HEK293T (cell line): ENCODE data around the gene SLC6A7.

ENCODE experiments used
- ARNT ChIP-seq: fragments of 450-650 bp; IDR thresholded peaks from 2 replicates; pipeline ENCODE4 v1.6.1; 2017; ENCODE audit warnings: mild to moderate bottlenecking
- BHLHE40 ChIP-seq: fragments of 450-650 bp; IDR thresholded peaks from 2 replicates; pipeline ENCODE4 v1.6.1; 2016; ENCODE audit warnings: mild to moderate bottlenecking, moderate library complexity, borderline replicate concordance
- ELF4 ChIP-seq: fragments of 450-650 bp; IDR thresholded peaks from 2 replicates; pipeline ENCODE4 v1.6.1; 2017; ENCODE audit warnings: antibody characterized with exemption
- FOXA1 ChIP-seq: fragments of 450-650 bp; IDR thresholded peaks from 2 replicates; pipeline ENCODE4 v1.6.1; 2016; ENCODE audit warnings: mild to moderate bottlenecking
- FOXK2 ChIP-seq: fragments of 450-650 bp; IDR thresholded peaks from 2 replicates; pipeline ENCODE4 v1.6.1; 2016; ENCODE audit warnings: mild to moderate bottlenecking
- HDGF ChIP-seq: fragments of 450-650 bp; IDR thresholded peaks from 2 replicates; pipeline ENCODE4 v1.6.1; 2017; ENCODE audit warnings: antibody characterized with exemption, borderline replicate concordance
- L3MBTL2 ChIP-seq: fragments of 450-650 bp; conservative IDR thresholded peaks from 2 replicates; pipeline ENCODE4 v1.6.1; 2016; ENCODE audit warnings: mild to moderate bottlenecking
- LEF1 ChIP-seq: fragments of 450-650 bp; IDR thresholded peaks from 2 replicates; pipeline ENCODE4 v1.6.1; 2017; ENCODE audit warnings: mild to moderate bottlenecking, borderline replicate concordance
- NFRKB ChIP-seq: fragments of 450-650 bp; IDR thresholded peaks from 2 replicates; pipeline ENCODE4 v1.6.1; 2016; ENCODE audit warnings: mild to moderate bottlenecking, moderate library complexity
- SP1 ChIP-seq: fragments of 450-650 bp; IDR thresholded peaks from 2 replicates; pipeline ENCODE4 v1.6.1; 2017
- SUZ12 ChIP-seq: fragments of 450-650 bp; IDR thresholded peaks from 2 replicates; pipeline ENCODE4 v1.6.1; 2016; ENCODE audit warnings: mild to moderate bottlenecking
- TARDBP ChIP-seq: fragments of 450-650 bp; IDR thresholded peaks from 2 replicates; pipeline ENCODE4 v1.6.1; 2016
- ZNF384 ChIP-seq: fragments of 450-650 bp; IDR thresholded peaks from 2 replicates; pipeline ENCODE4 v1.6.1; 2016

DNA sequence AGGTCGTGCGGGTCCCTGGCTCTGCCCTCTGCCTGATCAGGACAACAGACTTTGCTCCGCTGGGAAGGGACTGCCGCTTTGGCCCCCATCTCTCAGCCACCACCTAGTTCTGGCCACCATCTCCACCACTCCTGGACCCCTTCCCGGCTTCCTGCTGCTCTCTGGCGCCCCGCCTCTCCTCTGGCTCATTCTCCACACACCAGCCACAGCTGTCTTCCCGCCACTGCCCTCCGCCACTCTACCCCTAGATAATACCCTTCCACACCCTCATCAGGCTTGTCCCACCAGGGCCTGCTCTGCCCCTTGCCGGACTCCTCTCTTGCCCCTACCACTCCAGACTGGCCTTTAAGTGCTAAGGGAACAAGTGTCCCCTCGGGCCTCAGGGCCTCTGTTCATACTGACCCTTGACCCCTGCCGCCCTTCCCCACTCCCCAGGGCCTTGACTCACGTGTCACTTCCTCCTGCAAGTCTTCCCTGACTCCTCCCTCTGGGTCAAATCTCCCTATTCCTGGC lies 26.3 kb upstream of the SLC6A7 start:
- TF ChIP-seq L3MBTL2, result no peak
- TF ChIP-seq ELF4, result no peak
- no peak for TF ChIP-seq SP1
- TF ChIP-seq HDGF, result no peak
- no peak for TF ChIP-seq ZNF384
- no peak for TF ChIP-seq SUZ12
- no peak for TF ChIP-seq NFRKB
- TF ChIP-seq FOXA1, result no peak
- no peak for TF ChIP-seq TARDBP
- TF ChIP-seq LEF1, result no peak
- TF ChIP-seq FOXK2, result no peak
- TF ChIP-seq BHLHE40, result no peak
- no peak for TF ChIP-seq ARNT
